Measurements from ENCODE around the gene AICDA.

DNA sequence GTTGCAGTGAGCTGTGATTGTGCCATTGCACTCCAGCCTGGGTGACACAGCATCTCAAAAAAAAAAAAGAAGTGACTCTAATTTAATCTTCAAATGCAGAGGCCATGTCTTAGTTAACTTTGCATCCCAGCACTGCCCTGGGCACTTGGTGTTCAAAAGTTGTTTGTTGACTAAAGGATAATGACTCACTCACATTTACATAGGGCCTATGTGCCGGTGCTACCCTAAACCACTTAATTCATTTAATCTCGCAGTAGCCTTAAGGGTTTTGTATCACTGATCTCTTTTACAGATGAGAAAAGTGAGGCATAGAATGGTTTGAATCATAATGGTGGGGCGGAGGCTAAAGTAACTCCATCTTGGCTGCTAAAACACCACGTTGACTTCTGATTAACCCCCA lies 26.3 kb upstream of the AICDA start:
- TF ChIP-seq, protein P1, sequence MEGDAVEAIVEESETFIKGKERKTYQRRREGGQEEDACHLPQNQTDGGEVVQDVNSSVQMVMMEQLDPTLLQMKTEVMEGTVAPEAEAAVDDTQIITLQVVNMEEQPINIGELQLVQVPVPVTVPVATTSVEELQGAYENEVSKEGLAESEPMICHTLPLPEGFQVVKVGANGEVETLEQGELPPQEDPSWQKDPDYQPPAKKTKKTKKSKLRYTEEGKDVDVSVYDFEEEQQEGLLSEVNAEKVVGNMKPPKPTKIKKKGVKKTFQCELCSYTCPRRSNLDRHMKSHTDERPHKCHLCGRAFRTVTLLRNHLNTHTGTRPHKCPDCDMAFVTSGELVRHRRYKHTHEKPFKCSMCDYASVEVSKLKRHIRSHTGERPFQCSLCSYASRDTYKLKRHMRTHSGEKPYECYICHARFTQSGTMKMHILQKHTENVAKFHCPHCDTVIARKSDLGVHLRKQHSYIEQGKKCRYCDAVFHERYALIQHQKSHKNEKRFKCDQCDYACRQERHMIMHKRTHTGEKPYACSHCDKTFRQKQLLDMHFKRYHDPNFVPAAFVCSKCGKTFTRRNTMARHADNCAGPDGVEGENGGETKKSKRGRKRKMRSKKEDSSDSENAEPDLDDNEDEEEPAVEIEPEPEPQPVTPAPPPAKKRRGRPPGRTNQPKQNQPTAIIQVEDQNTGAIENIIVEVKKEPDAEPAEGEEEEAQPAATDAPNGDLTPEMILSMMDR (IDR thresholded peaks at IDR 0.05) = no peak
- TF ChIP-seq POLR2A (IDR thresholded peaks at IDR 0.05) = no peak
